ENCODE measurements around the gene CNGA4. TPM values are rescaled to one million over a fixed set of nuclear protein-coding genes. Genes with fewer than 3 reads are reported as not detected.

Gene CNGA4
- total and polyA plus RNA-seq, 2 of the 13 experiments (the other 11 are each of a cell fraction or from before 2014, with no cell fraction given): 0.03 TPM; not detected in 1

- no peaks in the 10 kb centered on the region for H4K20me1 ChIP-seq (ENCODE audit: insufficient read depth, low read length)
- DNase-seq (ENCODE audit: low spot score): peak; percentile 99
- WGBS (ENCODE audit: low lambda C conversion rate): under 1% methylated on average over 39 of the region's 62 CpGs
- peaks cover 28% of the 10 kb centered on the region for H3K4me1 ChIP-seq (ENCODE audit: insufficient read depth, low read length)
- intact Hi-C loops (cut with micrococcal nuclease; ENCODE audit: unreplicated experiment): loop anchor here (10.0 kb wide), 1 partner anchor 250 kb away; the partner anchor contains the start of genes ARFIP2 and TIMM10B
- H3K9ac ChIP-seq (ENCODE audit: insufficient read depth, low read depth, low read length): peak within 1 kb of the TSS; percentile 81
- no TSS peak for BruUV-seq (replicated peaks)
- H3K4me3 ChIP-seq (replicated peaks in 1 of 3; ENCODE audit: insufficient read depth in 1 of 3, low read depth in 2 of 3, low read length in 3 of 3): peak within 1 kb of the TSS; percentile 68 to 91 (median 82)
- peak within 1 kb of the TSS; percentile 96 for H3K4me2 ChIP-seq (ENCODE audit: low read depth, low read length)
- peak within 1 kb of the TSS; percentile 96 for H2AFZ ChIP-seq (ENCODE audit: low read length)
- CTCF ChIA-PET (ENCODE audit: low intra/inter-chr PET ratio, low total read pairs): no interaction called here
- peaks cover 33% of the 10 kb centered on the region for H3K79me2 ChIP-seq (ENCODE audit: insufficient read depth, low read length)
- peak within 1 kb of the TSS; percentile 57 for H3K27ac ChIP-seq (ENCODE audit: extremely low read length, insufficient read depth, low read length)
- no peaks in the 10 kb centered on the region for H3K9me3 ChIP-seq (ENCODE audit: low read length)
- in situ Hi-C loops (cut with HindIII; ENCODE audit: extremely low pct_ligation_motif_present, low pct_unique_long_range_greater_than_20kb): no loop called here
- peaks cover 0 to 4% of the 10 kb centered on the region in 2 experiments; a peak in 1 of 5 replicates for H3K27me3 ChIP-seq (ENCODE audit: control insufficient read depth in 1 of 2, insufficient read depth in 2 of 2, low read length in 2 of 2)
- H3K36me3 ChIP-seq (replicated peaks in 1 of 2; ENCODE audit: control insufficient read depth in 1 of 2, insufficient read depth in 2 of 2, low read length in 2 of 2): no peaks in the 10 kb centered on the region
- ATAC-seq: peak; percentile 93
- peak; percentile 96 for FAIRE-seq
- POLR2A ChIA-PET: interaction anchor here (0.5 to 1.5 kb wide), 3 partner anchors 13 to 449 kb away, joined by 3 to 4 read pairs (median 3); partner anchors contain the start of gene MRPL17
- TF ChIP-seq PBX2 (CRISPR knock-in tag; IDR thresholded peaks at IDR 0.05) (no peak), DZIP1 (CRISPR knock-in tag; IDR thresholded peaks at IDR 0.05) (no peak), BRF2 (CRISPR knock-in tag; IDR thresholded peaks at IDR 0.05) (no peak), ZBTB44 (CRISPR knock-in tag; IDR thresholded peaks at IDR 0.05) (no peak), SRY (CRISPR knock-in tag; IDR thresholded peaks at IDR 0.05) (no peak), ZNF296 (CRISPR knock-in tag; conservative IDR thresholded peaks at IDR 0.05) (no peak), TSC22D2 (CRISPR knock-in tag; IDR thresholded peaks at IDR 0.05; ENCODE audit: borderline replicate concordance) (no peak), JUND (CRISPR knock-in tag; IDR thresholded peaks at IDR 0.05) (no peak), HHEX (CRISPR knock-in tag; IDR thresholded peaks at IDR 0.05) (no peak), MTF2 (CRISPR knock-in tag; IDR thresholded peaks at IDR 0.05; ENCODE audit: borderline replicate concordance) (no peak), ZFYVE20 (CRISPR knock-in tag; IDR thresholded peaks at IDR 0.05; ENCODE audit: borderline replicate concordance, low read depth) (no peak), NFRKB (IDR thresholded peaks at IDR 0.05) (no peak), ZBED4 (CRISPR knock-in tag; IDR thresholded peaks at IDR 0.05; ENCODE audit: borderline replicate concordance) (no peak)
These were observed 4.3 kb upstream of the CNGA4 start, which contains the start of gene FHIP1B for GRCh38 chr11:6234387-6235107. Gene FHIP1B, minus strand, starts transcription at chr11:6234636. Its CDS starts 10,120 bp downstream, at chr11:6224516.
